Measurements from ENCODE around the gene HLX.

HLX gene, protein sequence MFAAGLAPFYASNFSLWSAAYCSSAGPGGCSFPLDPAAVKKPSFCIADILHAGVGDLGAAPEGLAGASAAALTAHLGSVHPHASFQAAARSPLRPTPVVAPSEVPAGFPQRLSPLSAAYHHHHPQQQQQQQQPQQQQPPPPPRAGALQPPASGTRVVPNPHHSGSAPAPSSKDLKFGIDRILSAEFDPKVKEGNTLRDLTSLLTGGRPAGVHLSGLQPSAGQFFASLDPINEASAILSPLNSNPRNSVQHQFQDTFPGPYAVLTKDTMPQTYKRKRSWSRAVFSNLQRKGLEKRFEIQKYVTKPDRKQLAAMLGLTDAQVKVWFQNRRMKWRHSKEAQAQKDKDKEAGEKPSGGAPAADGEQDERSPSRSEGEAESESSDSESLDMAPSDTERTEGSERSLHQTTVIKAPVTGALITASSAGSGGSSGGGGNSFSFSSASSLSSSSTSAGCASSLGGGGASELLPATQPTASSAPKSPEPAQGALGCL

DNA sequence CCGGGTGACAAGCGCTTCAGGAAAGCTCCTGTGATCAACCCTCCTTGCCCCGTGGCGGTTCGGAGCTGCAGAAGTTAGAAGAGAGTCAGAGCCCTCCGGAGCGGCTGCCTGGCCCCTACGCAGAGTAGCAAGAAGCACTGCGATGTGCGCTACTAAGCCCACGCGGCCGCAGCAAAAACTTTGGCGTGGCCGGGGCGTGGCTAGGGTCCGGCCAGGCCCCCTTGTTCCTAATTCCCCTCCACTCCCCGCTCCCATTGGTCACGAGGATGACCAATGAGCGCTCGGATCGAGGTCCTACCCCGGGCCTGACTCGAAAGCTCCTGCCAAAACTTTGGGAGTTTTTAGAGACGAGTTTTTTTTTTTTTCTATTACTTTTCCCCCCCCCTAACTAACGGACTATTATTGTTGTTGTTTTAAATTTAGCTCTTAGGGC lies at the start of gene HLX:
HLX (plus strand) TSS at position 368 of the 433 bp plus-strand sequence. CDS start 415 bp downstream, outside the sequence.
- Histone ChIP-seq H3K9me3 (no peaks in the 10 kb centered on the region), H3K4me3 (ENCODE audit: low read depth in 1 of 2, low read length in 1 of 2) (peak within 1 kb of the TSS; percentile 81 to 98), H3K4me1 (ENCODE audit: control insufficient read depth in 1 of 2, insufficient read depth in 1 of 2, low read depth in 1 of 2, low read length in 1 of 2) (peaks cover 73 to 78% of the 10 kb centered on the region in 2 experiments), H3K27me3 (no peaks in the 10 kb centered on the region), H3K27ac (peak within 1 kb of the TSS; percentile 90), H3K36me3 (peaks cover 26% of the 10 kb centered on the region)
- TF ChIP-seq, protein P1, sequence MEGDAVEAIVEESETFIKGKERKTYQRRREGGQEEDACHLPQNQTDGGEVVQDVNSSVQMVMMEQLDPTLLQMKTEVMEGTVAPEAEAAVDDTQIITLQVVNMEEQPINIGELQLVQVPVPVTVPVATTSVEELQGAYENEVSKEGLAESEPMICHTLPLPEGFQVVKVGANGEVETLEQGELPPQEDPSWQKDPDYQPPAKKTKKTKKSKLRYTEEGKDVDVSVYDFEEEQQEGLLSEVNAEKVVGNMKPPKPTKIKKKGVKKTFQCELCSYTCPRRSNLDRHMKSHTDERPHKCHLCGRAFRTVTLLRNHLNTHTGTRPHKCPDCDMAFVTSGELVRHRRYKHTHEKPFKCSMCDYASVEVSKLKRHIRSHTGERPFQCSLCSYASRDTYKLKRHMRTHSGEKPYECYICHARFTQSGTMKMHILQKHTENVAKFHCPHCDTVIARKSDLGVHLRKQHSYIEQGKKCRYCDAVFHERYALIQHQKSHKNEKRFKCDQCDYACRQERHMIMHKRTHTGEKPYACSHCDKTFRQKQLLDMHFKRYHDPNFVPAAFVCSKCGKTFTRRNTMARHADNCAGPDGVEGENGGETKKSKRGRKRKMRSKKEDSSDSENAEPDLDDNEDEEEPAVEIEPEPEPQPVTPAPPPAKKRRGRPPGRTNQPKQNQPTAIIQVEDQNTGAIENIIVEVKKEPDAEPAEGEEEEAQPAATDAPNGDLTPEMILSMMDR (IDR thresholded peaks at IDR 0.05) = no peak

DNA sequence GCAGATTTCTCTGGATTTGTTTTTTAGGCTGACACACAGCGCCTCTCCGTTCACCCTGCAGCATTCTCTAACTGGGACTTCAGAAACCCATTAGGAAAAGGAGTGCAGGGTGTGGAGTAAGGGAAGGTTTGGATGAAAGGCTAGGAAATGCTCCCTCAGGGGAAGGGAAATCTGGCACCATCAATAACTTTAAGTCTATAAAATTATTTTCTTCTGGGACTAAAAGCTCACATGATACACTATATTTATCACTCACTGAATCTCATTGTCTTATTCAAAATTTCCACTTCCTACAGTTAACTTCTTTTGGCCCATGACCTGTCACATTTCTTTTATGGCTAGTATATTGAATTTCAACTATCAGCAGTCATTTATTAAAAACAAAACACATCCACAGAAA lies 45.8 kb upstream of the HLX start:
- H3K4me3 ChIP-seq (ENCODE audit: low read depth in 1 of 2, low read length in 1 of 2) = no peak overlapping the region
- H3K4me1 ChIP-seq (ENCODE audit: control insufficient read depth in 1 of 2, insufficient read depth in 1 of 2, low read depth in 1 of 2, low read length in 1 of 2) = no peaks in the 10 kb centered on the region
- TF ChIP-seq, protein P1 (IDR thresholded peaks at IDR 0.05) = no peak
- no peak overlapping the region for H3K27ac ChIP-seq
- no peaks in the 10 kb centered on the region for H3K27me3 ChIP-seq
- H3K36me3 ChIP-seq = peaks cover 20% of the 10 kb centered on the region
- no peaks in the 10 kb centered on the region for H3K9me3 ChIP-seq

DNA sequence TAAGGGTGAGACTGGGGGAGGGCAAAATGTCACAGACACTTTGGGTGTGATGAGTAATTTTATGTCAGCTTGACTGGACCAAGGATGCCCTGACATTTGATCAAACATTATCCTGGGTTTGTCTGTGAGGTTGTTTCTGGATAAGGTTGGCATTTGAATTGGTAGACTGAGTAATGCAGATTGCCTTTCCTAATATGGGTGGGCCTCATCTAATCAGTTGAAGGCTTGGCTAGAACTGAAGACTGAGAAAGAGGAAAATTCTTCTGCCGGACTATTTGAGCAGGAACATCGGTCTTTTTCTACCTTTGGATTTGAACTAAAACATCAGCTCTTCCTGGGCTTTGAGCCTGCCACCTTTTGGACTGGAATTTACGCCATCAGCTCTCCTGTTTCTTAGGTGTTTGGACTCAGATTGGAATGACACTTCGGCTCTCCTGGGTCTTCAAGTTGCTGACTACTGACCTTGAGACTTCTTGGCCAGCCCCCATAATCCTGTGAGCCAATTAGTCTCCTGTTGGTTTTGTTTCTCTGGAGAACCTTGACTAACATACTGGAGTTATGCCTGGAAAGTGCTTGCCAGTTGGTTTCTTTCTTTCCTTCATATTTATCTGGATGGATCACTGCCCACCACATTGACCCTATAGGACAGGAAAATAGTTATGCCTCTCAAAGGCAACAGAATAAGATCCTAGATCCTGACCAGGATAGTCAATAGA lies 44.9 kb upstream of the HLX start:
- no peaks in the 10 kb centered on the region for H3K4me1 ChIP-seq (ENCODE audit: control insufficient read depth in 1 of 2, insufficient read depth in 1 of 2, low read depth in 1 of 2, low read length in 1 of 2)
- TF ChIP-seq, protein P1 (IDR thresholded peaks at IDR 0.05) = no peak
- no peak overlapping the region for H3K4me3 ChIP-seq (ENCODE audit: low read depth in 1 of 2, low read length in 1 of 2)
- H3K36me3 ChIP-seq = peaks cover 11% of the 10 kb centered on the region
- H3K27me3 ChIP-seq = no peaks in the 10 kb centered on the region
- H3K27ac ChIP-seq = no peak overlapping the region
- H3K9me3 ChIP-seq = no peaks in the 10 kb centered on the region

DNA sequence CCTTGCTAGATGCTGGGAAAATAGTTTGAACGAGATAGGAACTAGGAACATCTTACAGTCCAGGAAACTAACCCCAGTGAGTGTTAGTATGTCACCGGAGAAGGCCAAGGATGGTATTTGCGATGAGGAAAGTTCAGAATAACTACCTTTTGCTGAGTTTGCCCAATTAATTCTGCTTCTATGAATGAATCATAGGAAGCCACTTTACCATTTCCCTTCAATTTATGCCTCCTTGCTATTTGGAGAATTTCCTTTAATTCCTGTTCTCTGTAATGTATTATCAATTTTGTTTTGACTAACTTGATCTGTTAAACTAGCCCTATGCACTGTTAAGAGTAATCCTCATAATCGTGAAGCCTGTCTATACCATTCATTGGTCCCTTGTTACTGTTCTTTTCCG lies 40.7 kb upstream of the HLX start:
- Histone ChIP-seq H3K4me1 (ENCODE audit: control insufficient read depth in 1 of 2, insufficient read depth in 1 of 2, low read depth in 1 of 2, low read length in 1 of 2) (no peaks in the 10 kb centered on the region), H3K27ac (no peak overlapping the region), H3K36me3 (no peaks in the 10 kb centered on the region), H3K4me3 (ENCODE audit: low read depth in 1 of 2, low read length in 1 of 2) (no peak overlapping the region), H3K9me3 (no peaks in the 10 kb centered on the region), H3K27me3 (no peaks in the 10 kb centered on the region)
- TF ChIP-seq, protein P1 (IDR thresholded peaks at IDR 0.05) = no peak

DNA sequence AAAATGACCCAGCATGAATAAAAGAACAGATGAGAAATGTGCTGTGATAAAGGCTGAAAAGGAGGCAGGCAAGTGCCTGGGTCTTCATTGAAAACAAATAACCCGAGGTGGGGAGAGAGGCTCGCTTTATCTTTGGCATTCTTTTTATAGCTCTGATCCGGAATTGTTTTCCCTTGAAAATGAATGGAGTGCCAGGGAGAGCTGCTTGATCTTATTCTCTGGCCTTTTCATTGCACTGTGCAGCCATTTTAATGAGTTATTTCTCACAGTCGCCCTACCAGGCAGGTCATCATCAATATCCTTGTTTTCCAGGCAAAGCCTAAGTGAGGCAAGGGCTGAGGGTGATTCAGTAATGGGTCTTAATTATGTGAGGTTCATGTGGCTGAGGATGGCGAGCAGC lies 39.8 kb upstream of the HLX start:
- TF ChIP-seq, protein P1 (IDR thresholded peaks at IDR 0.05) = no peak
- no peak overlapping the region for H3K27ac ChIP-seq
- H3K9me3 ChIP-seq = no peaks in the 10 kb centered on the region
- H3K36me3 ChIP-seq = no peaks in the 10 kb centered on the region
- H3K4me1 ChIP-seq (ENCODE audit: control insufficient read depth in 1 of 2, insufficient read depth in 1 of 2, low read depth in 1 of 2, low read length in 1 of 2) = no peaks in the 10 kb centered on the region
- no peak overlapping the region for H3K4me3 ChIP-seq (ENCODE audit: low read depth in 1 of 2, low read length in 1 of 2)
- no peaks in the 10 kb centered on the region for H3K27me3 ChIP-seq
